ENCODE data around the gene CYTH2.

The CYTH2 gene

DNA sequence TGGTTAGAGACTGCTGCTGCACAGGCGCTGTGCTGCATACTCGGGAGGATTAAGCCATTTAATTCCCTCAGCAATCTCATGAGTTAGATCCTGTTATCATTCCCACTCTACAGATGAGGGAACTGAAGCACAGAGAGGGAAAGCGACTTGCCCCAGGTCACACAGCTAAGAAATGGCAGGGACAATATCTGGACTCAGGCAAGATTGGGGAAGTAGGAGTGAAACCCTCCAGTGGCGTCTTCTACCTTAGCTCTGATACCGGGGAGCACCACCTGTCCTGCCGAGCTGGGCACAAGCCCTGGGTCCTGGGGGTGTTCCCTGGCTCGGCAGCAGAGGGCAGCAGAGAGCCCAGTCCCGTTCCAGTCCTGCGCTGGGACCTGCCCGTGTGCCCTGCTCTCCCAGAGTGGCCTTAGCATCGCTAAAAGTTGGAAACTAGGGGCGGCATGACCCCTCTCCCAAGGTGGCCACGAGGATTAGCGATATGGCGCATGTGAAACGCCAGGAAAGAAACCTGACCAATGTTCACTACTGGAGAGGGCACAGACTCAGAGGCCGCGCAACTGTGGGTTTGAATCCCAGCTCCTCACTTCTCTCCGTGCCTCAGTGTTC, 20.5 kb downstream of the CYTH2 start:
- H3K9me3 ChIP-seq (replicated peaks; ENCODE audit: low read length) = no peaks in the 10 kb centered on the region
- H3K9ac ChIP-seq (ENCODE audit: low read depth, low read length) = no peak overlapping the region
- no peaks in the 10 kb centered on the region for H3K36me3 ChIP-seq (ENCODE audit: insufficient read depth, low read length)
- H3K4me3 ChIP-seq (ENCODE audit: low read length) = no peak overlapping the region
- H3K27me3 ChIP-seq (ENCODE audit: control insufficient read depth, insufficient read depth, low read length) = peaks cover 12% of the 10 kb centered on the region
- peaks cover 22% of the 10 kb centered on the region for H3K4me1 ChIP-seq (ENCODE audit: control insufficient read depth, insufficient read depth, low read length)
- no peak overlapping the region for H3K4me2 ChIP-seq (ENCODE audit: low read length)

DNA sequence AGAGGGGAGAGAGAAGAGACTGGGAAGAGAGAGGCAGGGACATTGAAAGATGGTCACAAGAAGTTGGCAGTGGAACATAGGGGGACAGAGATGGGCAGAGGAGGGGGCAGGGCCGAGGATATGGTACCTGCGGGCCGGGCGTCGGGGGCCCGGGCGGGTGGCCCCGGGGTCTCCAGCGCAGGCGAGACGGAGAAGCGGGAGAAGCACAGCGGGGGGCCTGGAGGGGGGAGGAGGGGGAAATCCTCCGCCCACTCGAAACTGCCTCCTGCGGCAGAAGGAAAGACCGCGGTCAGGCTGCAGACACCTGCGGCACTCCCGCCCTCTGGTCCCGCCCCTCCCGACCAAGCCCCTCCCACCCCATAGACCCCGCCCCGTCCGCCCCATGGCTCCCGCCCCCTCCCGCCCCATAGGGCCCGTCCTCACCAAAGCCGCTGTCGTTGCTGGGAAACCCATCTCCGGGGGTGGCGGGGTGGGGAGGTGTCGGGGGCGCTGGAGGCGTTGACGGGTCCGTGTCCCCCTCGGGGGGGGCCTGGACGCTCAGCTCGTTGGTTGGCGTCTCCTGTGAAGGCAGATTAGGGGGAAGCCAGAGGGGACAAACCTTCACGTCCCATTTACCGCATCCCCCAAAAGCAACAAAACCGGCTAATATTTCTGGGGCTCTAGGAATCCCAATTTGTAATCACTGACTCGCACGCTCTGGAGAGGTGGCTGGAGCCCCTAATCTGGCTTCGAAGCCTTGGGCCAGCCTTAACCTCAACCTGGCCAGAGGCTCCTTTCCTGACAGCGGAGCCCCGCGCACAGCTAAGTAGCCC, 22.0 kb downstream of the CYTH2 start:
- H3K9ac ChIP-seq (ENCODE audit: low read depth, low read length) = no peak overlapping the region
- H3K9me3 ChIP-seq (replicated peaks; ENCODE audit: low read length) = no peaks in the 10 kb centered on the region
- no peak overlapping the region for H3K4me3 ChIP-seq (ENCODE audit: low read length)
- no peaks in the 10 kb centered on the region for H3K36me3 ChIP-seq (ENCODE audit: insufficient read depth, low read length)
- peaks cover 21% of the 10 kb centered on the region for H3K27me3 ChIP-seq (ENCODE audit: control insufficient read depth, insufficient read depth, low read length)
- H3K4me2 ChIP-seq (ENCODE audit: low read length) = no peak overlapping the region
- peaks cover 21% of the 10 kb centered on the region for H3K4me1 ChIP-seq (ENCODE audit: control insufficient read depth, insufficient read depth, low read length)

DNA sequence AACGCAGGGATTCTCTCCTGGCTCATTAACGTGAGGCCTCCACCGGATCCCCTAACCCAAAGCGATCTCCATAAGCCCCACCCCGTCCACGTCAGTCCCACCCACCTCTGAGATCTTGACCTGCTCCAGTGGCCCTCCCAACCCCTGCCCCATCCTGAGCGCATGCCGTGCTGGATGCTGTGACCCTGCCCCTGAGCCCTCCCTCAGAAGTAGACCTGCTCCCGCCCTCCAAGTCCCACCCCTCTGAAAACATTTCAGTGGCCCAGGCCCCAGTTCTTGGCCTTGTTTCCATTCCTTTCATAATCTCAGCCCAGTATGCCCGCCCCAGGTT, 22.6 kb downstream of the CYTH2 start:
- no peak overlapping the region for H3K9ac ChIP-seq (ENCODE audit: low read depth, low read length)

DNA sequence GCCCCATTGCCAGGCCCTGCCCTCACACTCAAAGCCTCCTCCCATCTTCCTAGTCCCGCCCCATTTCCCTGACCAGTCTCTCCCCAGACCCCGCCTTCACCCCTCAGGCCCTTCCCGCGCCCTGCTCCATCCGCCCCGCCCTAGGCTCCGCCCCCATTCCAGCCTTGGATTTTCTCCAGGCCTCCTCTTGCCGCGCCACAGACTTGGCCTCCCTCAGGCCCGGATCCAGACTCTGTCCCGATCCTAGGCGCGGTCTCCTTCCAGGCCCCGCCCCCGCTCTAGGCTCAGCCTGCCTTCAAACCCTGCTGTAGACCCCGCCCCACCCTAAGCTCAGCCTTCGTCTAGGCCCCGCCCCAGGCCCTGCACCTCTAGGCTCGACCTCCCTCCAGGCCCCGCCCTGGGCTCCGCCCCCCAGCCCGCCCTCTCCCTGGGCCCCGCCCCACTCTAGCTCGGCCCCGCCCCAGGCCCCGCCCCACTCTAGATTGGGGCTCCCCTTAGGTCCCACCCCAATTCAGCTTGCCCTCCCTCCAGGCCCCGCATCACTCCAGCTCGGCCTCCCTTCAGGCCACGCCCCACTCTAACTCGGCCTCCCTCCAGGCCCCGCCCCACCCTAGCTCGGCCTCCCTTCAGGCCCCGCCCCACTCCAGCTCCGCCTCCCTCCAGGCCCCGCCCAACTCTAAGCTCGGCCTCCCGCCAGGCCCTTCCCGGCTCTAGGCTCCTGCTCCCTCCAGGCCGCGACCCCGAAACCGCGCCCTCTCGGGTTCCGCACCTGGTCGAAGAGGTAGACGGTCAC, 24.0 kb downstream of the CYTH2 start:
- H3K4me3 ChIP-seq (ENCODE audit: low read length) = peak overlapping the region; percentile 78
- H3K9ac ChIP-seq (ENCODE audit: low read depth, low read length) = peak overlapping the region; percentile 77

More for the DNA sequence above, 22.6 kb downstream of the CYTH2 start:
- H3K4me1 ChIP-seq (ENCODE audit: control insufficient read depth, insufficient read depth, low read length) = peaks cover 19% of the 10 kb centered on the region
- no peak overlapping the region for H3K4me2 ChIP-seq (ENCODE audit: low read length)
- H3K4me3 ChIP-seq (ENCODE audit: low read length) = no peak overlapping the region
- peaks cover 23% of the 10 kb centered on the region for H3K27me3 ChIP-seq (ENCODE audit: control insufficient read depth, insufficient read depth, low read length)
- no peaks in the 10 kb centered on the region for H3K9me3 ChIP-seq (replicated peaks; ENCODE audit: low read length)
- H3K36me3 ChIP-seq (ENCODE audit: insufficient read depth, low read length) = no peaks in the 10 kb centered on the region

DNA sequence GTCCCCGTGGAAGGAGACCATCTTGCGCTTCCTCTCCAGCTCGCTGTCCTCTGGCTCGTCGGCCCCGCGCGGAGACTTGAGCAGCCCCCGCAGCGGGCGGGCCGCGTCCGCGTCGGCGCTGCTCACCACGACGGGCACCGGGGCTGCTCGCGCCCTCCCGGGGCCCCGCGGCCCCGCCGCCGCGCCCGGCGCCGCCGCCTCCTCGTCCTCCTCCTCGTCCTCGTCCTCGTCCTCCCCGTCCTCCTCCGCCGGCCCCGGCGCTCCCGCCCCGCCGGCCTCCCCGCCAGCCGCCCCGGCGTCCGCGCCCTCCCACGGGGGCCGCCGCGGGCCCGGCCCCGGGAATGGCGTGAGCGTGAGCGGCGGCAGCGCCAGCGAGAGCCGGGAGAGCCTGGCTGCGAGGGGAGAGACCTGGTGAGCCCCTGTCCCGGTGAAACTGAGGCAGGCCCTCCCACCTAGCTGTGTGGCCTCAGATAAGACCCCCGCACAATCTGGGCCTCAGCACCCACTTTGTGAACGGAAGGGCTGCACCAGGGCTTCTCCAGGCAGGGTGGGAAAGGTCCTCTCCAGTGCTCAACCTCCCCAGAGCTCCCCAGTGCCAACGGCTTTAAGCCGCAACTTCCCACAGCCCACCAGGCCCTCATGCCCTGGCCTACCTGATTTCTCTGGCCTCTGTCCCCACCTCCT, 24.7 kb downstream of the CYTH2 start:
- Histone ChIP-seq H3K9me3 (replicated peaks; ENCODE audit: low read length) (no peaks in the 10 kb centered on the region), H3K36me3 (ENCODE audit: insufficient read depth, low read length) (no peaks in the 10 kb centered on the region), H3K27me3 (ENCODE audit: control insufficient read depth, insufficient read depth, low read length) (peaks cover 39% of the 10 kb centered on the region), H3K4me2 (ENCODE audit: low read length) (peak overlapping the region; percentile 94), H3K4me3 (ENCODE audit: low read length) (peak overlapping the region; percentile 78), H3K9ac (ENCODE audit: low read depth, low read length) (peak overlapping the region; percentile 77), H3K4me1 (ENCODE audit: control insufficient read depth, insufficient read depth, low read length) (peaks cover 4% of the 10 kb centered on the region)

More for the DNA sequence above, 24.0 kb downstream of the CYTH2 start:
- H3K36me3 ChIP-seq (ENCODE audit: insufficient read depth, low read length) = no peaks in the 10 kb centered on the region
- peak overlapping the region; percentile 94 for H3K4me2 ChIP-seq (ENCODE audit: low read length)
- peaks cover 8% of the 10 kb centered on the region for H3K4me1 ChIP-seq (ENCODE audit: control insufficient read depth, insufficient read depth, low read length)
- H3K9me3 ChIP-seq (replicated peaks; ENCODE audit: low read length) = no peaks in the 10 kb centered on the region
- H3K27me3 ChIP-seq (ENCODE audit: control insufficient read depth, insufficient read depth, low read length) = peaks cover 35% of the 10 kb centered on the region

DNA sequence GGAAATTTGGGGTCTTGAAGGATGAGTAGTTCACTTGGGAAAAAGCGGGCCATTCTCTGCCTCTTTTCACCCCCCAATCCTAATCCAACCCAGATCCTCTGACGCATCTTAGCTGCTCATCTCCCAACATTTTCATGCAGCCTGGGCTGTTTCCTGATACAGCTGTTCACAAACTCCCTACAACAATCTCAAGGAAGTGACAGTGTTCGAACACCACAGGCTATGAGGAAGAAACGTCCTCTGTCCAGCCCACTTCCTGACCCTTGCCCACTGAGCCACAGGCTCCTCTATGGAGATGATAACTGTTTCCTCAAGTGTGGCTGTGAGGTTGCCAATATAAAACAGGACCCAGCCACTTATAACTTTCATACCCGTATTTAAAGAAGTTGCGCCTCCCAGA, 26.2 kb downstream of the CYTH2 start:
- Histone ChIP-seq H3K4me1 (ENCODE audit: control insufficient read depth, insufficient read depth, low read length) (peaks cover 4% of the 10 kb centered on the region), H3K27me3 (ENCODE audit: control insufficient read depth, insufficient read depth, low read length) (peaks cover 42% of the 10 kb centered on the region), H3K9me3 (replicated peaks; ENCODE audit: low read length) (no peaks in the 10 kb centered on the region), H3K4me3 (ENCODE audit: low read length) (no peak overlapping the region), H3K4me2 (ENCODE audit: low read length) (no peak overlapping the region), H3K9ac (ENCODE audit: low read depth, low read length) (no peak overlapping the region), H3K36me3 (ENCODE audit: insufficient read depth, low read length) (no peaks in the 10 kb centered on the region)

DNA sequence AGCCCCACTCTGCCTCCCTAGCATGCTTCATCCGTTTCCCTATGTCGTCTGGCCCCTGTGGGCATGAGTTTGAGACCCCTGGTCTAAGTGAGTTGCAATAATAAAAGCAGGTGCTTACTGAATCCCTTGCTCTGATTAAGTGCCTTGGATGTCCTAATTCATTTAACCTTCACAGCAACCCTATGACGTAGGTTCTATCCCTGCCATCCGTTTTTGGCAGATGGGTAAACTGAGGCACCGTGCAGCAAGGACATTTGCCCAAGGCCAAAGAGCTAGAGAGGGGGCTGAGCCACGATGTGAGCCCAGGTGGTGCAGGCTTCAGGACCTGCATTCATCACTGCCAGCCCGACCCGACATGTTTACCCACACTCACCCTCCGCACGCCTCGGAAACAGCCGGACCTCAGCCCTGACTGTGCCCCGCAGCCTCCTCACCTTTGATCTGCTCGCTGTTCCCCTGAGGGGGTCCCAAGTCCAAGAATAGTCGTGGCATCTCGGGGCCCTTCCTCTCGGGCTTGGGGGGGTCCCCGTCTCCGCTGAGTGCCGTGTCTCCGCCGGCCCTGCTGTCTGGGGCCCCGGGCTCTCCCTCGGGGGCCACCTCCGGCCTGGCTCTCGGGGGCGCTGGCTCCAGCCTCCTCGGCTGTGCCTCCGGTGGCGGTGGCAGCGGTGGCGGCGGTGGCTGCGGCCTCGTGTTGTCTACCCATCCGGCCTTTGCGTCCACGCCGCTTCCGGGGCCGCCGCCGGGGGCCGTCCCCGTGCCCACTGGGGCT, 28.0 kb downstream of the CYTH2 start:
- Histone ChIP-seq H3K36me3 (ENCODE audit: insufficient read depth, low read length) (no peaks in the 10 kb centered on the region), H3K9me3 (replicated peaks; ENCODE audit: low read length) (no peaks in the 10 kb centered on the region), H3K4me2 (ENCODE audit: low read length) (no peak overlapping the region), H3K4me1 (ENCODE audit: control insufficient read depth, insufficient read depth, low read length) (peaks cover 4% of the 10 kb centered on the region), H3K4me3 (ENCODE audit: low read length) (no peak overlapping the region), H3K27me3 (ENCODE audit: control insufficient read depth, insufficient read depth, low read length) (peaks cover 50% of the 10 kb centered on the region), H3K9ac (ENCODE audit: low read depth, low read length) (no peak overlapping the region)

DNA sequence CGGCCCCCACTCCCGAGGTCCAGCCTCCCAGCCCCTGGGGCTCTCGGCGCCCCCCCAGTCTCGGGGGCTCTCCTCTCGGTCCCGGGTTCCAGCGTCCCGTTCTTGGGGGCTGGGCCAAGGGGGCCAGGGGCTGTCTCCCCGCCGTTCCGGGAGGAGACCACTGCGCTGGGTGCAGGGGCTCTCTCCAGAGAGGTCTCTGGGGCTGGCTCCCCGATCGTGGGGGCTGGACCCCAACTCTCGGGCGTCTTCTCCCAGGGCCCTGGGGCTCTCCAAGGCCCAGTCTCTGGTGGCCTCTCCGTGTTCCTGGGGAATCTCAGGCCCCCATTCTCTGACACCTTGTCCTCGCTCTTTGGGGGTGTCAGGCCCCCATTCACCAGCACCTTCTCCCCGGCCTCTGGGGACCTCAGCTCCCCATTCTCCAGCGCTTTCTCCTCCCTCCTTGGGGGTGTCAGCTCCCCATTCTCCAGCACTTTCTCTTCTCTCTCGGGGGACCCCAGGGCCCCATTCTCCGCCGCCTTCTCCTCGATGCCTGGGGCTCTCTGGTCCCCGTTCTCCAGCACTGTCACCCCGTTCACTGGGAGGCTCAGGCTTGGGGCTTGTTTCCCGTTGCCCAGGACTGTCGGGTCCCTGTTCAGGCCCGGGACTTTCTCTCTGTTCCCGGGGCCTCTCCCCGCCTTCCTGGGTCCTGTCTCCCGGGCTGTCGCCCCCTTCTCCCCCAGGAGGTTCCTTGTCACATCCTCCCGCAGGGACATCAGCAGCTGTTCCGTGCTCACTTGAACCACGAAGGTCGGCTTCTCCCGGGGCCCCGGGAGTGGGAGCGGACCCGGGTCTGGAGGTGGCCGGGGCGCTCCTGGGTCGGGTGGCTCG, 28.8 kb downstream of the CYTH2 start:
- H3K27me3 ChIP-seq (ENCODE audit: control insufficient read depth, insufficient read depth, low read length) = peaks cover 55% of the 10 kb centered on the region

DNA sequence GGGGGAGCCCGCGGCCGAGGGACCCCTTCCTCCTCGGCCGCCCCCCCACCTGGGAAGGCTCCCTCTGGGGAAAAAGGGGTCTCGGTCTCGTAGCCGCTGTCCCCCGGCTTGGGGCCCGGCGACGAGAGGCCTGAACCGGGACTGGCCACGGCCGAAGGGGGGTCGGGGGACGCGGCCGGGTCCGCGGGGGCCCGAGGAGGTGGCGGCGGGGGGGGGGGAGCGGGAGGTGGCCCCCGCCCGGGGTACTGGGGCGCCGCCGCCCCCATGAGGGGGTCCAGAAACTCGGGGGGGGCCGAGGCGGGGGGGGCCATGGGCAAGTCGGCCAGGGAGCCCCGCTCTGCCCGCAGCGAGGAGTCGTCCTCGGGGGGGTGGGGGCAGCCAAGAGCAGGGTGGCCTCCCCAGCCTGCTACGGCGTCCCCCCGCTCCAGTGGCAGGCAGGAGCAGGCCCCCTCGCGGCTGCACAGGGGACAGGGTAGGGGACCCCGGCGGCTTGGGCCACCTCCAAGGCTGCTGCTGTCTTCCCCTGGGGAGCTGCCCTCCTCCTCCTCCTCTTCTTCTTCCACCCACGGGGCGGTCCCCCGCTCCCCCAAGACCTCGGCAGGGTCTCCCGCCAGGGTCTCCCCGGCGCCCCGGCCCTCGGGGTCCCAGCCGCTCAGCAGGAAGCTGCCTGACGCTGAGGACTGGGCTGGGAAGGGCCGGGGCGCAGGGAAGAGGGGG, 29.6 kb downstream of the CYTH2 start:
- Histone ChIP-seq H3K4me3 (ENCODE audit: low read length) (no peak overlapping the region), H3K27me3 (ENCODE audit: control insufficient read depth, insufficient read depth, low read length) (peaks cover 55% of the 10 kb centered on the region), H3K4me2 (ENCODE audit: low read length) (no peak overlapping the region), H3K4me1 (ENCODE audit: control insufficient read depth, insufficient read depth, low read length) (peaks cover 4% of the 10 kb centered on the region), H3K9ac (ENCODE audit: low read depth, low read length) (no peak overlapping the region), H3K36me3 (ENCODE audit: insufficient read depth, low read length) (no peaks in the 10 kb centered on the region), H3K9me3 (replicated peaks; ENCODE audit: low read length) (no peaks in the 10 kb centered on the region)

More for the DNA sequence above, 28.8 kb downstream of the CYTH2 start:
- no peak overlapping the region for H3K4me2 ChIP-seq (ENCODE audit: low read length)
- no peak overlapping the region for H3K9ac ChIP-seq (ENCODE audit: low read depth, low read length)
- H3K4me1 ChIP-seq (ENCODE audit: control insufficient read depth, insufficient read depth, low read length) = peaks cover 4% of the 10 kb centered on the region
- H3K36me3 ChIP-seq (ENCODE audit: insufficient read depth, low read length) = no peaks in the 10 kb centered on the region
- H3K9me3 ChIP-seq (replicated peaks; ENCODE audit: low read length) = no peaks in the 10 kb centered on the region
- no peak overlapping the region for H3K4me3 ChIP-seq (ENCODE audit: low read length)

Measured in skeletal muscle satellite cell (primary cell).